HepG2 (cell line): ENCODE data around the gene RRBP1. TPM values are rescaled to one million over a fixed set of nuclear protein-coding genes. Genes with fewer than 3 reads are reported as not detected.
A peak's percentile ranks its signal among the peaks of the same experiment; 100 is the strongest.

Source experiments
- ATF2 ChIP-seq: sonication (generic); formaldehyde crosslinking; IDR thresholded peaks from 2 replicates; pipeline ENCODE4 v1.4.0; 2020; ENCODE audit warnings: missing genetic modification reagents
- CREBL2 ChIP-seq: sonication (generic); formaldehyde crosslinking; IDR thresholded peaks from 2 replicates; pipeline ENCODE4 v1.8.1; 2023; ENCODE audit warnings: missing genetic modification reagents, mild to moderate bottlenecking, borderline replicate concordance
- KDM5B ChIP-seq: sonication (generic); formaldehyde crosslinking; IDR thresholded peaks from 2 replicates; pipeline ENCODE4 v1.4.0; 2020; ENCODE audit warnings: missing genetic modification reagents, mild to moderate bottlenecking, borderline replicate concordance
- NFAT5 ChIP-seq: sonication (generic); formaldehyde crosslinking; IDR thresholded peaks from 2 replicates; pipeline ENCODE4 v1.4.0; 2020; ENCODE audit warnings: missing genetic modification reagents
- POLR2G ChIP-seq: fragments of 200-400 bp; formaldehyde crosslinking; IDR thresholded peaks from 2 replicates; pipeline ENCODE4 v1.6.1; 2018; ENCODE audit warnings: mild to moderate bottlenecking, low read depth, low read length, moderate library complexity
- RFX5 ChIP-seq: IDR thresholded peaks from 2 replicates; pipeline ENCODE4 v1.6.1; 2011; ENCODE audit warnings: low read depth, low read length, improper control_type of control experiment
- SATB2 ChIP-seq: sonication (generic); formaldehyde crosslinking; IDR thresholded peaks from 2 replicates; pipeline ENCODE4 v1.5.0; 2020; ENCODE audit warnings: missing genetic modification reagents
- SMC3 ChIP-seq: IDR thresholded peaks from 2 replicates; pipeline ENCODE4 v1.6.1; 2011; ENCODE audit warnings: low read length, improper control_type of control experiment
- THAP7 ChIP-seq: sonication (generic); formaldehyde crosslinking; IDR thresholded peaks from 2 replicates; pipeline ENCODE4 v1.8.1; 2023; ENCODE audit warnings: mild to moderate bottlenecking, missing genetic modification reagents
- TRAFD1 ChIP-seq: sonication (generic); formaldehyde crosslinking; IDR thresholded peaks from 2 replicates; pipeline ENCODE4 v1.5.1; 2020; ENCODE audit warnings: missing genetic modification reagents, mild to moderate bottlenecking, borderline replicate concordance
- U2AF2 ChIP-seq: fragments of 200-400 bp; formaldehyde crosslinking; IDR thresholded peaks from 2 replicates; pipeline ENCODE4 v1.6.1; 2017; ENCODE audit warnings: low read depth, mild to moderate bottlenecking, low read length
- ZBTB21 ChIP-seq: sonication (generic); formaldehyde crosslinking; IDR thresholded peaks from 2 replicates; pipeline ENCODE4 v1.4.0; 2020; ENCODE audit warnings: missing genetic modification reagents
- ZNF138 ChIP-seq: sonication (generic); formaldehyde crosslinking; IDR thresholded peaks from 2 replicates; pipeline ENCODE4 v1.5.0; 2020; ENCODE audit warnings: mild to moderate bottlenecking, low read depth, missing genetic modification reagents
- ZNF256 ChIP-seq: sonication (generic); formaldehyde crosslinking; conservative IDR thresholded peaks from 2 replicates; pipeline ENCODE4 v1.4.0; 2020; ENCODE audit warnings: missing genetic modification reagents
- ZNF382 ChIP-seq: sonication (generic); formaldehyde crosslinking; IDR thresholded peaks from 2 replicates; pipeline ENCODE4 v1.5.0; 2020; ENCODE audit warnings: missing genetic modification reagents, mild to moderate bottlenecking, borderline replicate concordance
- ZNF576 ChIP-seq: sonication (generic); formaldehyde crosslinking; IDR thresholded peaks from 2 replicates; pipeline ENCODE4 v1.4.0; 2020; ENCODE audit warnings: mild to moderate bottlenecking, missing genetic modification reagents
- ZNF709 ChIP-seq: sonication (generic); formaldehyde crosslinking; IDR thresholded peaks from 2 replicates; pipeline ENCODE4 v1.5.0; 2020; ENCODE audit warnings: mild to moderate bottlenecking, missing genetic modification reagents
- ZNF761 ChIP-seq: sonication (generic); formaldehyde crosslinking; conservative IDR thresholded peaks from 2 replicates; pipeline ENCODE4 v1.4.0; 2020; ENCODE audit warnings: mild to moderate bottlenecking, missing genetic modification reagents
- ZNF776 ChIP-seq: sonication (generic); formaldehyde crosslinking; IDR thresholded peaks from 2 replicates; pipeline ENCODE4 v1.4.0; 2020; ENCODE audit warnings: mild to moderate bottlenecking, missing genetic modification reagents
- ZNF788 ChIP-seq: sonication (generic); formaldehyde crosslinking; IDR thresholded peaks from 2 replicates; pipeline ENCODE4 v1.5.0; 2020; ENCODE audit warnings: mild to moderate bottlenecking, missing genetic modification reagents, borderline replicate concordance
- ZSCAN22 ChIP-seq: sonication (generic); formaldehyde crosslinking; IDR thresholded peaks from 2 replicates; pipeline ENCODE4 v1.4.0; 2020; ENCODE audit warnings: mild to moderate bottlenecking, missing genetic modification reagents
- ZSCAN30 ChIP-seq: sonication (generic); formaldehyde crosslinking; IDR thresholded peaks from 2 replicates; pipeline ENCODE4 v1.5.0; 2020; ENCODE audit warnings: mild to moderate bottlenecking, missing genetic modification reagents
- polyA plus RNA-seq, 8 experiments: library from polyadenylated mRNA; depleted of rRNA in 3 of 8; stranded (reverse) in 7 of 8; unstranded in 1 of 8; fragments of >200 nt; fragmentation: Illumina TruSeq in 4 of 8; extraction: Trizol in 4 of 8; gene quantifications; 2 replicates each; pipeline versions ENCODE4 v1.2.1 to v1.2.3, GENCODE V29; 2011 to 2016; ENCODE audit warnings: low read depth in 4 of 8, missing spikeins in 1 of 8, mixed read lengths in 1 of 8; ENCODE audit not compliant: insufficient read depth in 1 of 8
- total RNA-seq, 5 experiments: library from RNA; depleted of rRNA; stranded (reverse); fragments of >200 nt; fragmentation: Illumina TruSeq; extraction: Trizol; gene quantifications; 2 replicates each; pipeline ENCODE4 v1.2.3, GENCODE V29; 2016; ENCODE audit warnings: low read depth in 1 of 5

Gene RRBP1
- total and polyA plus RNA-seq, 2 of the 13 experiments (the other 11 are each of a cell fraction or from before 2014, with no cell fraction given): 150 to 222 TPM

- TF ChIP-seq TRAFD1 (no peak), ZNF761 (CRISPR knock-in tag) (no peak), ZSCAN30 (CRISPR knock-in tag) (no peak), ATF2 (CRISPR knock-in tag) (no peak), ZNF776 (CRISPR knock-in tag) (peak; percentile 51; the same call in 1 of the 2 replicates), POLR2G (peak; percentile 44; the same call in 1 of the 2 replicates), ZSCAN22 (no peak), THAP7 (CRISPR knock-in tag) (peak; percentile 14; the same call in 1 of the 2 replicates), ZNF256 (CRISPR knock-in tag) (no peak), ZNF138 (CRISPR knock-in tag) (no peak), ZNF788 (CRISPR knock-in tag) (no peak; the same call in 1 of the 2 replicates), ZBTB21 (CRISPR knock-in tag) (no peak), ZNF576 (0 out of 2 replicates have a peak, but pooled peaks have one; percentile 32), ZNF382 (no peak), U2AF2 (no peak), RFX5 (no peak), NFAT5 (CRISPR knock-in tag) (no peak), CREBL2 (CRISPR knock-in tag) (no peak), KDM5B (peak; percentile 49; the same call in 1 of the 2 replicates), SATB2 (no peak), SMC3 (no peak), ZNF709 (no peak)
Observed at GRCh38 chr20:17641520-17641964, 40.5 kb downstream of the RRBP1 start (continued).
